Skin of body (tissue), 2 donors: ENCODE data around the gene NUP133. TPM values are rescaled to one million over a fixed set of nuclear protein-coding genes. Genes with fewer than 3 reads are reported as not detected.
"Not testable (repeated sequence)": the region's sequence is repeated elsewhere in the genome, so short reads cannot be mapped to it uniquely, and the experiment has no call there.

ENCODE experiments used
- DNase-seq: peaks from one replicate; lab custom pipeline; 2025; lab: John Stamatoyannopoulos, UW
- total RNA-seq: library from RNA; depleted of rRNA; stranded (reverse); fragments of >200 nt; gene quantifications from one replicate; pipeline ENCODE4 v1.2.3, GENCODE V29; 2014

NUP133 gene
- total RNA-seq, 1 donor from 2014 or later: 36.1 TPM

DNA sequence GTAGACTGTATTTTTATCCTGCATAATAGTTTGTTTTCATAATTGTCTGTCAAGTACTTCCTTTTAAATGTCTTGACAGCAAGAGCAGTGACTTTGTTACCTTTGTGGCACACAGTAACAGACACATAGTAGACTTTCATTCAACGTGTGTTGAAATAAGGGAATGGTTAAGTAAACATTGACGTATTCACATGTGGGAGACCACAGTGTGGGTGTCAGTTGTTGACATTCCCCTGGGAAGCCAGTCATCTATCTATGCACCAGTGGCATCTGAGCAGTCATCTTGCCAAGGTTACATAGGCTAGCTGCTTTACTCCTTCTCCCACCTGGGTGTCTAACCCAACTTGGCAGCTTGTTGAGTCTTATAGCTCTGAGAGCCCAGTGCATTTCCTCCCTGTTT lies 1.4 kb upstream of the NUP133 start:
- DNase-seq: no peak

DNA sequence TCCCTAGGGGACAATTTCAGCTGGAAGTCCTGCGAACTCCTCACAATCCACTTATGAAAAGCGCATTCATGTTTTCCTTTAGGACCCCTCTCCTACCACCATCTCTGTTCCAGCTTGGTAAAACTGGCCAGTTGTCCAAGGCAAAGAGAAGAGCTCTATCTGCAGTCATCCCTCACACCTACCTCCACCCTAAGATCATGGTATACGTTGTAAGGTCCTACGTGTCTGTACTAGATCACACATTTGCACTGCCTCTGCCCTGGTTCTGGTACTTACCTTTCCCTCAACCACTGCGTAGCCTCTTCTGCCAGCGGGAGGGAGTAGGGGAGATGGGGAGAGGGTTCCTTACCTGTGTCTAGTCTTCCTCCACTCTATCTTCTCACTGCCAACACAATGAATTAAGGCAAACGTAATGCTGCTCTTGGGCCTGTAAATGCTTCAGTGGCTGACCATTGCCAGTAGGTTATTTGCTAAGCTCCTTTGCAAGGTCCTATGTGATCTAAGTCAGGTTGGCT lies 739 bp upstream of the NUP133 start:
- no peak for DNase-seq

DNA sequence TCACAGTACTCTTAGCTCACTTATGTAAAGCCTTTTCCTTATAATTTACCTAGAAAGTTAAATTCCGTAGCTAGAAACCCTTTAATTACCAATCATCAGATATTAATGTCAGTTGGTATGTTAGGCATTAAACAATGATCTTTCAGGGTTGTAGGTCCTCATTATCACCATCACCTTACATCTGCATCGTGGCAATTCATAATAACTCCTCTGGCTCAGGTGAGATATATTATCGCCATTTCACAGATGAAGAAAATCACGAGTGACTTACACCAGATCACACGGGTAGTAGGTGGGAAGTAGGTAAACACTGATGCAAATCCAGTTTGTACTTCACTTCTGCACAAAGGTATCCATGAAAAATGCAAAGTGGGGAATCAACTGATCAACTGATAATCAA lies 639 bp downstream of the NUP133 start:
- DNase-seq: no peak

DNA sequence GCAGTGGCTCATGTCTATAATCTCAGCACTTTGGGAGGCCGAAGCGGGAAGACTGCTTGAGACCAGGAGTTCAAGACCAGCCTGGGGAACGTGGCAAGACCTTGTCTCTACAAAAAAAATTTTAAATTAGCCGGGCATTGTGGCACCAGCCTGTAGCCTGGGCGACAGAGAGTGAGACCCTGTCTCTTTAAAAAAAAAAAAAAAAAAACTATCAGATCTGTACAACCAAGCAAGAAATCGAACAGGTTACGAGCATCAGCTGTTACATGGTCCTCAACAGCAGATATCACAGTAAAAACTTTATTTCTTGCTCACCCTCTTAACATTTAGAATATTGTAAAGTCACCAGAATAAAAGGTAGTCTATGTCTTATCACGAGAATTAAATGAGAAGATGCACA lies 1.5 kb downstream of the NUP133 start:
- DNase-seq: no peak

DNA sequence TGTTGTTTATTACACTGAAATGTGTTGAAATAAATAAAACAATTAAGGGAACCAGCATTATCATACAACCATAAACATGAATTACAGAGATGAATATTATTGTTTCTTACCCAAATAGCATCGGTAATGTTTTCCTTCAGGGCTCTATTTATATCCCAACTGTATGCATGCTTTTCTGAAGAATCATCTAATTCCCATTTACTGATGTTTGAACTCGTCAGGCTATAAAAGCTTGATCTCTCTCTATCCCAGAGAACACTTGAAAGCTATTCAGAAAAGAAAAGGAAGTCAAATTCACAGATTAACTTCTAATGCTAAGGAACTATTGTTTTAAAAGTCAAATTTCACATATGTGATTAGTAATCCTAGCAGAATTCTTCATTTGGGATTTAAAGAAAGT lies 12.4 kb downstream of the NUP133 start:
- DNase-seq: no peak

DNA sequence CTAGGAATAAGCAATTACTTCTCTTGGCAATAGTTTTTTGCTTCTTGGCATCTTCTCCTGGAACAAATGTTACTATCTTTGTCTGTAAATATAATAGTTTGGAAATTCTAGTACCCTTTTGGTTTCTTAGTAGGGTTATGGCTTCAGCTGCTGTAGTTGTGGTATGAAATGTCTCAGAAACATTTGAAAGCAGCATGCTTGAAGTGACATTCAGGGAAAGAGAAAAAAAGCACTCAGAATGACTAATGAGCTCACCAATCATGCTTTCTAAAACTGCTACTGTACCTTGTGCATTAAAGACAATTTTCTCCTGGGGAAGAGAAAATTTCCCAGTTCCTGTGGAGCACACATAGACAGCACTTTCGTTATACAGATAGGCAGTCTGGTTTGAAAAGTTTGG lies 21.0 kb downstream of the NUP133 start:
- no peak for DNase-seq

DNA sequence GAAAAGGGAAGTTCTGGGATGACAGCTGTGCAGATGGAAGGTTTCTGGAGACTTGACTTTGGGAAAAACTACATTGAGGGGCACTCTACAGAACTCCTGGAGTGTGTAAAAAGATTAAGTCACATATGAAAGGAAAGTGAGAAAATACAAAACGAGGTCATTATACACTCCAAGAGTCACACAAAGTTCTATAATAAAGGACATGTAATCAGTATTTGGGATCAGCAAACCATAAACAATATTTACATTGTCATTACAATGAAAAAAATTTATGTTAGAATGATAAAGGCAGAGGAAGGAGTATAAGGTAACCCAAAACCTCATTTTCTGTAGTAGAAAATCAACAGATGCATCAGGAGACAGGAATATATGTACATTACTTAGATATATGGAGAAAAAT lies 22.8 kb downstream of the NUP133 start:
- no peak for DNase-seq

DNA sequence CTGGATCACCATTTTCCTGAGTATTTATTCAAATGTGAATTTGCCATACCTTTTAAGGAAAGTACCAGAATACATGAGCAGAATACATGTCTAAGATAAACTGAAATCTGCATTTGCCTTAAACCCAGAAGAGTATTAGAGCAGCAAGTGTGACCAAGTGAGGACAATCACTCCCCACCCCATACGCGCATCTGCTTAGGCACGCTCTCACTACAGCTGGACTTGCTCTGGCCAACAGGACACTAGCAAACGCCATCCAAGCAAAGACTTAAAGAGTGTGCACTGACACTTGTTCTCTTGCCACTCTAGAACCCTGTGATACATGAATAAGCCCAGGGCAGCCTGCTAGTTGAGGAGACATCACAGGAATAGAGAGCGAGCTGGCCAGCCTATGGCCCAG lies 25.6 kb downstream of the NUP133 start:
- DNase-seq: no peak

DNA sequence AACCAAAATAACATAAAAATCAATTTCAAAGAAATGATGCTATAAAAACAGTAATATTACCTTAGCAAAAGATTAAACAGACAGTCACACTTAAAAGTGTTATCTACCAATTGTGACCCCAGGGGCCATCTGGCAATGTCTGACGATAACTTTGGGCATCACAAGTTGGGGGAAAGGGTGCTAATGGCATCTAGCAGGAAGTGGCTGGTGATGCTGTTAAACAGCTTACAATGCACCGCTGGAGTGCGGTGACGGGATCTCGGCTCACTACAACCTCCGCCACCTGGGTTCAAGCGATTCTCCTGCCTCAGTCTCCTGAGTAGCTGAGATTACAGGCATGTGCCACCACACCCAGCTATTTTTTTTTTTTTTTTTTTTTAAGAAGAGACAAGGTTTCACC lies 27.6 kb downstream of the NUP133 start:
- DNase-seq: no peak

DNA sequence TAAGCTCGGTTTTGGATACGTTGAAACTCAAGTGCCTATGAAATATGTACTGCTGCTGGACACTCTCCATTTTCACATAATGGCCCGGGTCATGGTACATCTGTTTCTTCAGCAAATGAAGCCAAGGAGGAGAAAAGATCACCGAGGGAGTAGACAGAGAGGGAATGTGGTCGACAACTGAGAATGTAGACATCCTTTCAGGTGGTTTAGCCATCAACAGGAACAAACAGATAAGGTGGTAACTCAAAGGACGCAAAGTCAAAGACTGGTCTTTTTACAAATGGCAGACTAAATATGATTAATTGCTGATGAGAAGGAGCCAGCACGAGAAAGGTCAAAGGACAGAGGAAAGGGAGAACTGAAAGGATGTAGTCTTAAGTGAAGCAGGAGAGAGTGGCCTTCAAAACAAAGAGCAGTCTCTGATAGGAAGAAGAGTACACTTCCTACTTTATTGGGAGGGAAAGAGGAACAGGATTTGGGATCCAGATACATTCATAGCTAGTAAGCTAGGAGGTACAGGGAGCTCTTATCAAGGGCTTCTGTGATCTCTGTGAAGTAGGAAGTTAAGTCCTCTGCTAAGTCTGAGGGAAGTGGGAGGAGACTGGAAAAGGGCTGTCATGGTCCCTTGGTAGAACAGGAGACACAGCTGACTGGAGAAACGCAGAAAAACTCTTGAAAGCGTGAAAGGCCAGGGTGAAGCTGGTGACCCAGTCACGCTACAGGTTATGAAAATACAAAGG lies 28.3 kb downstream of the NUP133 start:
- no peak for DNase-seq

DNA sequence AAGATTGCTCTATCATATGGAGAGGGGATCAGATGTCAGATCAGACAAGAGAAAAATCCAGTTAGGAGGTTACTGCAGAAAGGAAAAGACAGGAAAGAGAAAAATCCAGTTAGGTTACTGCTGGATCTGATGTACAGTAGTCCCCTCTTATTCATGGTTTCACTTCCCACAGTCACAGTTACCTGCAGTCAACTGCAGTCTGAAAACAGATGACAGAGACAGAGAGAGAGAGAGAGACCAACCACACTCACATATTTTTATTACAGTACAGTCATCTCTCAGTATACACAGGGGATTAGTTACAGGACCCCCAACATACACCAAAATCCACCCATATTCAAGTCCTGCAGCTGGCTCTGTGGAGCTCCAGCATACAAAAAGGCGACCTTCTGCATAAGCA lies 29.3 kb downstream of the NUP133 start:
- DNase-seq: no peak

DNA sequence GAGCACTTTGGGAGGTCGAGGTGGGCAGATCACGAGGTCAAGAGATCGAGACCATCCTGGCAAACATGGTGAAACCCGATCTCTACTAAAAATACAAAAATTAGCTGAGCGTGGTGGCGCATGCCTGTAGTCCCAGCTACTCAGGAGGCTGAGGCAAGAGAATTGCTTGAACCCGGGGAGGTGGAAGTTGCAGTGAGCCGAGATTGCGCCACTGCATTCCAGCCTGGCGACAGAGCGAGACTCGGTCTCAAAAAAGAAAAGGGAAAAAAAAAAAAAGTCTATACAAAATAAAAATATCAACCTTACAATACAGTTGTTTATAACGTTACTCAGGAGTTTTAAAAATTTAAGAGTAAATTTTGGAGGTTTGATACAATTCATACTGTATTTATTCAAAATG lies 32.3 kb downstream of the NUP133 start:
- not testable (repeated sequence) for DNase-seq

DNA sequence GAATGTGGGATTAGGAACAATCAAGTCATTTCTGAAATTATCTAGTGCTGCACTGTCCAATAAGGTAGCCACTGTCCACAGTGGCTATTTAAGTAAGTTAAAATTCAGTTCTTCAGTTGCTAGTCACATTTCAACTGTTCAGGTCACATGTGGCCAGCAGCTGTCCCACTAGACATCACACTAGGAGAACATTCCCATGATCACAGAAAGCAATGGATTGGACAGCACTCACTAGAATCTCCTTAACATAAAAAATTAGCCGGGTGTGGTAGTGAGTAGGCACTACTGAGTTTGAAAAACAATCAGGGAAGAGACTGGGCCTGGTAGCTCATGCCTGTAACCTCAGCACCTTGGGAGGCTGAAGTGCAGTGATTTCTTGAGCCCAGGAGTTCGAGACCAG lies 33.6 kb downstream of the NUP133 start:
- DNase-seq: no peak

DNA sequence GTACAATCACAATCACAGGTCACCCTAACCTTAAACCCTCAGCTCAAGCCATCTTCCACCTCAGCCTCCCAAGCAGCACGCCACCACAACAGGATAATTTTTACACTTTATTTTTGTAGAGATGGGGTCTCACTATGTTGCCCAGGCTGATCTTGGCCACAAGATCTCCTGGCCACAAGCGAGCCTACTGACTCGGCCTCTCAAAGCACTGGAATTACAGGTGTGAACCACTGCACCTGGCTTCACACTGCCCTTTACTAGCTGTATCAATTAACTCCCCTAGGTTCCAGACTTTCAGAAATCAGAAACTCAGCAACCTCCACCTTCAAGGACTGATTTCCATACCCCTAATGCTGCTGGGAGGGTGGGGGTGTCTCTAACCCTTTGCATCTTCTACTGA lies 37.0 kb downstream of the NUP133 start:
- no peak for DNase-seq

DNA sequence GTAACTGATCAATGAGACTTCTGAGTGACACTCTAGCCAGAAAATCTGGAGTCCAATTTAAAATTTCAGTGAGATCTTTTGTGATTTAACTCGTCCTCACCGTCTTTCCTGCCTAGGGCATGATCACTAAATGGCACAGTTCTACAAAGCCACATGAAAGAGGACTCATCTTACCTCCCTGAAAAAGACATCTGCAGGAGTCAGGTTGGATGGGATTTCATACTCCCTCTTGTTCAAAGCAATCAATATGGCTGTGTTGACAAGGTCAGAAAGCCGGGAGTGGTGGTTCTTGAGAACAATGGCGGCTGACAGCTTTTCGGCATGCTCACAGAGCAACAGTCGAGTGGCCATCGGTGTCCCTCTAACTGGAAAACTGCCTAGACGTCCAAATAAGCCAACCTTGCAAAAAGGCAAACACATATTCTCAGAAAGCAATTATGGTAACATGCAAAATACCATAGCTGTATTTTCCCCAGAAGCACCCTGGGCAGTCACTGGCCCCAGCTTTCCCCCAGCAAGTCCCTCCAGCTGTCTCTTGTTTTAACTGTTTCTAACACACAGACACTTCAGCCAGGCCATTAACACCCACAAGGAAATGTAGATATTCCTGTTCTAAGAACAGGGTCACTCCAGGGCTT lies 37.6 kb downstream of the NUP133 start:
- no peak for DNase-seq

DNA sequence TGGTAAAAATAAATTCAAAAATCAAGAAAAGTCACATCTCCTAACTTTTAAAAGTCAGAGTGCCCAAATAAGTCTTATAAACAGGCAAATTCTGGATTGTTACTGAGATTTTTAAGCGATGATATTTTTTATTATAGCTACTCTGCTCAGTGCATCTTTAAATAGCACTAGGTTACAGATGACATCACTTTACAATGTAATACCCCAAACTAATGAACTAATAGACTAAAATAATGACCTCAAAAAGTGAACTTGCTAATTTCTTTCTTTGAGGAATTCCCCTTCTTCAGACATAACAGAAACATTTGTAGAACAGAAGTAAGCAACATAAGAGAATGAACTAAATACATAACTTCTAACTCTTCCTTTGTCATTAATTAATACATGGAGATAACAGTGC lies 41.3 kb downstream of the NUP133 start:
- DNase-seq: no peak

DNA sequence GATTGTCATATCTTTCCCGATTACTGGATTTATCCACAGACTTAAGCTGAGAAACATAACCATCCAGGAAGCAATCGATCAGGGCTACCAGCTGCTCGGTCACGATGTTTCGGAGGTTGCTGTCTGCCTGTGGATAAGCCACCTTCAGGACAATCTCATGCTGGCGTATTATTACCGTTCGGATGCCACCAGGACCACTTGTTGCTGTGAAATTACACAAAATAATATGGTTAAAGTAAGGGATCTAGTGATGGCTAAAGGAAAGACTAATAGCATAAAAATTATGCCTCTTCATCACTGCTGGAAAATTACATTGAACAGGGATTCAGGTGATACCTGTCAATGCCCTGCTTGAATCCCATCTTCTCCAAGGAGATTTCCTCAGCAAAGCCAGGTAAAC lies 43.5 kb downstream of the NUP133 start:
- no peak for DNase-seq

DNA sequence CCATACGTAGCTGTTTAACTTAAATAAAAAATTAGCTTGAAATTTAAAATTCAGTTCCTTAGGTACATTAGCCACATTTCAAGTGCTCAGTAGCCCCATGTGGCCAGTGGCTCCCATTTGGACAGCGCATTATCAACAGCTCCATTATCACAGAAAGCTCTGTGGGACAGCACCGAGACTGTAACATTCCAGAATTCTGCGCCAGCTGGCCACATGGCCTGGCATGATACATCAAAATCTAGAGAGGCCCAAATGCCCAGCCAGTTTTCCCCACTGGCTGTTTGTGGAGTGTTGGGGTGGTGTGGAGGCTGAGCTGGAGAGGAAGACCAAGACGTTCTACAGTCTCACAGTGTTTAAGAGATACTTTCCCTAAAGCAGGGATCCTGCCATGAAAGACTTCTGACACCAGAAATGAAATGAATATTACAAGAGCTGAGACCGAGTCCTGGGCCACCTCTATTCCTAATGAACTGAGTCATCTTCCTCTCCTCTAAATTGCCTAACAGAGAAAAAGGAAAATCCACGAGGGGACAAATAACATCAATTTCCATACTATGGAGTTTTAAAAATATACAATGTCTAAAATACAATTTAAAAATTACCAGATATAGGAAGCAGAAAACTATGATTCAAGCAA lies 47.0 kb downstream of the NUP133 start:
- no peak for DNase-seq

DNA sequence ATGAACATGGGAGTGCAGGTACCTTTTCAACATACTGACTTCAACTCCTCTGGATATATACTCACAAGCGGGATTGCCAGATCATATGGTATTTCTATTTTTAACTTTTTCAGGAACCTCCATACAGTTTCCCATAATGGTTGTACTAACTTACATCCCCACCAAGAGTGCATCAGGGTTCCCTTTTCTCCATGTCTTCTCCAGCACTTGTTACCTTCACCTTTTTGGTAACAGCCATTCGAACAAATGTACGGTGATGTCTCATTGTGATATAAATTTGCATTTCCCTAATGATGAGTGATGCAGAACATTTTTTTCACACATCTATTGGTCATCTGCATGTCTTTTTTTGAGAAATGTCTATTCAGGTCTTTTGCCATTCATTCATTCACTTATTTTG lies 48.3 kb downstream of the NUP133 start:
- DNase-seq: no peak

DNA sequence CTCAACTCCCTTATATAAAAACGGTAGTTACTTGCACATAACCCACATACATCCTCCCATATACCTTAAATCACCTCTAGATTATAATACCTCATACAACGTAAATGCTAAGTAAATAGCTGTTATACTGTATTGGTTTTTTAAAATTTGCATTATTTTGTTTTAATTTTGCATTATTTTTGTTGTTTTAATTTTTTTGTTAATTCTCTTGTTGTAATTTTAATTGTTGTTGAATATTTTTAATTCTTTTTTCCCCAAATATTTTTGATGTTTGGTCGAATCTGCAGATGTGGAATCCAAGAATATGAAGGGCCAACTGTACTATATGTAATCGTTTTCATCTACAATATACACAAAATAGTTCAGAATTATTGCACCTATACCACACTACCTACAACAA lies 50.7 kb downstream of the NUP133 start:
- no peak for DNase-seq

DNA sequence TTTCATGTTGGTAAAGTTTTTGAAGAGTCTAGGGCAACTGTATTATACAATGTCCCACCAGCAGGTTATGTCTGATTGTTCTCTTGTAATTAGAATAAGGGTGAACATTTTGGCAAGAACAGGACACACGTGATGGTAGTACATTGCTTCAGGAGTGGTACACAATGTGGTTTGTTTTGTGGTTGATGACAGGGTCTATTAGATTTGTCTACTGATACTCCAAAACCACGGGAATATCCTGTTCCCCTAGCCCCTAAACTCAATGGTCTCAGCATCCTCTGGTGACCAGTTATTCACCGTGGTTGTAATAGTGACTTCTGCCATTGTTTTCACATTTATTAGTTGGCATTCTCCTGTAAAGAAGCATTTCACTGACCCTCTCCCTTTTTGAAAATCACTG lies 52.1 kb downstream of the NUP133 start:
- DNase-seq: no peak

DNA sequence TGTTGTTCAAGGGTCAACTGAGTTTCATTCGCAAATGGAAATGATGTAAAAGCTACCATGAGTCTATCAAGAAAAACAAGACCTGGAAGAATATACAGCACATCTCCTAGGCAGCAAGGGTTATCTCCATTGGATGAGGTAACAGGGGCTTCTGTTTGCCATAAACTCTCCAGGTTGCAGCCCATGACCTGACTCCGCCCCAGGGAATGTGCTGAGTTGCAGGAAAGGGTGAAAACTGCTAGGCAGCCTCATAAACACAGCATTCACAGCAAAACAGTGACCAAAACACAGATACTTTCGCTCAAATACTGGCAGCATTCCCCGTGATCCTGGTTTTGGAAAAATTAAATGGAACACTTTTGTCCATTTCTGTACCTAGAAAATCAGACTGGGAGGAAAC lies 54.1 kb downstream of the NUP133 start:
- DNase-seq: no peak
